ENCODE data around the gene SLBP. TPM values are rescaled to one million over a fixed set of nuclear protein-coding genes. Genes with fewer than 3 reads are reported as not detected.

The SLBP gene
- total and polyA plus RNA-seq, 10 of the 15 experiments (the other 5 are each of a cell fraction or from before 2014, with no cell fraction given) = 94.4 to 278 (median 158) TPM

GRCh38 chr4:1660948-1661677 lies 51.0 kb downstream of the SLBP start:
- no peak overlapping the region for H3K4me2 ChIP-seq (ENCODE audit: control insufficient read depth, insufficient read depth)
- no peak overlapping the region for H2AFZ ChIP-seq (ENCODE audit: control insufficient read depth, low read depth, low read length)
- H3K9me3 ChIP-seq (replicated peaks; ENCODE audit: control insufficient read depth, insufficient read depth, low read length) = no peaks in the 10 kb centered on the region
- intact Hi-C loops (cut with micrococcal nuclease; ENCODE audit: unreplicated experiment) (no loop called here), in situ Hi-C loops (cut with MboI) (no loop called here)
- H3K4me1 ChIP-seq (ENCODE audit: control insufficient read depth, insufficient read depth, low read length) = no peaks in the 10 kb centered on the region
- no peak for ATAC-seq
- no peaks in the 10 kb centered on the region for H3K36me3 ChIP-seq (ENCODE audit: control insufficient read depth in 2 of 2, insufficient read depth in 2 of 2, low read length in 1 of 2)
- H3K9ac ChIP-seq (ENCODE audit: control insufficient read depth, insufficient read depth, low read length) = no peak overlapping the region
- H3K4me3 ChIP-seq = no peak overlapping the region
- SMC1A ChIA-PET (ENCODE audit: uncharacterized antibody, unreplicated experiment) = no interaction called here
- POLR2A ChIA-PET = interaction anchor here (0.6 kb wide), 1 partner anchor 14 kb away, joined by 3 read pairs; no protein-coding TSS in a partner anchor
- WGBS (ENCODE audit: insufficient coverage, insufficient replicate concordance, low lambda C conversion rate, missing lambda C conversion rate) = 68% methylated on average over 25 of the region's 25 CpGs
- no TSS peak for BruUV-seq (replicated peaks)
- H3K79me2 ChIP-seq (ENCODE audit: control insufficient read depth, insufficient read depth, low read length) = no peaks in the 10 kb centered on the region
- H4K20me1 ChIP-seq (ENCODE audit: control insufficient read depth, insufficient read depth) = no peaks in the 10 kb centered on the region
- no peak for DNase-seq (ENCODE audit: low read depth, low spot score)
- no peak for TF ChIP-seq MEF2B (IDR thresholded peaks at IDR 0.05; ENCODE audit: partially characterized antibody, poor library complexity, severe bottlenecking)
- no peak for TF ChIP-seq SMAD1 (IDR thresholded peaks at IDR 0.05; ENCODE audit: low read depth, partially characterized antibody)
- TF ChIP-seq SREBF1 (IDR thresholded peaks at IDR 0.05; ENCODE audit: low read length) = no peak
- no peak for TF ChIP-seq STAT3 (IDR thresholded peaks at IDR 0.05; ENCODE audit: low read depth, low read length)
- no peak for TF ChIP-seq POLR2A (IDR thresholded peaks at IDR 0.05; ENCODE audit: low read depth, low read length)
- TF ChIP-seq DPF2 (IDR thresholded peaks at IDR 0.05) = no peak
- no peak for TF ChIP-seq CREM (IDR thresholded peaks at IDR 0.05; ENCODE audit: low read depth)
- no peak for TF ChIP-seq SMARCA5 (IDR thresholded peaks at IDR 0.05)
- no peak for TF ChIP-seq CBFB (IDR thresholded peaks at IDR 0.05; ENCODE audit: low read depth)
- TF ChIP-seq POLR2AphosphoS2 (IDR thresholded peaks at IDR 0.05; ENCODE audit: low read depth, low read length) = no peak
- no peak for TF ChIP-seq FOS (IDR thresholded peaks at IDR 0.05; ENCODE audit: borderline replicate concordance, extremely low read depth, insufficient read length)
- TF ChIP-seq, protein P1, sequence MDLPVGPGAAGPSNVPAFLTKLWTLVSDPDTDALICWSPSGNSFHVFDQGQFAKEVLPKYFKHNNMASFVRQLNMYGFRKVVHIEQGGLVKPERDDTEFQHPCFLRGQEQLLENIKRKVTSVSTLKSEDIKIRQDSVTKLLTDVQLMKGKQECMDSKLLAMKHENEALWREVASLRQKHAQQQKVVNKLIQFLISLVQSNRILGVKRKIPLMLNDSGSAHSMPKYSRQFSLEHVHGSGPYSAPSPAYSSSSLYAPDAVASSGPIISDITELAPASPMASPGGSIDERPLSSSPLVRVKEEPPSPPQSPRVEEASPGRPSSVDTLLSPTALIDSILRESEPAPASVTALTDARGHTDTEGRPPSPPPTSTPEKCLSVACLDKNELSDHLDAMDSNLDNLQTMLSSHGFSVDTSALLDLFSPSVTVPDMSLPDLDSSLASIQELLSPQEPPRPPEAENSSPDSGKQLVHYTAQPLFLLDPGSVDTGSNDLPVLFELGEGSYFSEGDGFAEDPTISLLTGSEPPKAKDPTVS (IDR thresholded peaks at IDR 0.05; ENCODE audit: low read depth, low read length) = no peak
- TF ChIP-seq KAT2A (conservative IDR thresholded peaks at IDR 0.05; ENCODE audit: control insufficient read depth, low read depth, low read length) = no peak
- TF ChIP-seq, protein P2, sequence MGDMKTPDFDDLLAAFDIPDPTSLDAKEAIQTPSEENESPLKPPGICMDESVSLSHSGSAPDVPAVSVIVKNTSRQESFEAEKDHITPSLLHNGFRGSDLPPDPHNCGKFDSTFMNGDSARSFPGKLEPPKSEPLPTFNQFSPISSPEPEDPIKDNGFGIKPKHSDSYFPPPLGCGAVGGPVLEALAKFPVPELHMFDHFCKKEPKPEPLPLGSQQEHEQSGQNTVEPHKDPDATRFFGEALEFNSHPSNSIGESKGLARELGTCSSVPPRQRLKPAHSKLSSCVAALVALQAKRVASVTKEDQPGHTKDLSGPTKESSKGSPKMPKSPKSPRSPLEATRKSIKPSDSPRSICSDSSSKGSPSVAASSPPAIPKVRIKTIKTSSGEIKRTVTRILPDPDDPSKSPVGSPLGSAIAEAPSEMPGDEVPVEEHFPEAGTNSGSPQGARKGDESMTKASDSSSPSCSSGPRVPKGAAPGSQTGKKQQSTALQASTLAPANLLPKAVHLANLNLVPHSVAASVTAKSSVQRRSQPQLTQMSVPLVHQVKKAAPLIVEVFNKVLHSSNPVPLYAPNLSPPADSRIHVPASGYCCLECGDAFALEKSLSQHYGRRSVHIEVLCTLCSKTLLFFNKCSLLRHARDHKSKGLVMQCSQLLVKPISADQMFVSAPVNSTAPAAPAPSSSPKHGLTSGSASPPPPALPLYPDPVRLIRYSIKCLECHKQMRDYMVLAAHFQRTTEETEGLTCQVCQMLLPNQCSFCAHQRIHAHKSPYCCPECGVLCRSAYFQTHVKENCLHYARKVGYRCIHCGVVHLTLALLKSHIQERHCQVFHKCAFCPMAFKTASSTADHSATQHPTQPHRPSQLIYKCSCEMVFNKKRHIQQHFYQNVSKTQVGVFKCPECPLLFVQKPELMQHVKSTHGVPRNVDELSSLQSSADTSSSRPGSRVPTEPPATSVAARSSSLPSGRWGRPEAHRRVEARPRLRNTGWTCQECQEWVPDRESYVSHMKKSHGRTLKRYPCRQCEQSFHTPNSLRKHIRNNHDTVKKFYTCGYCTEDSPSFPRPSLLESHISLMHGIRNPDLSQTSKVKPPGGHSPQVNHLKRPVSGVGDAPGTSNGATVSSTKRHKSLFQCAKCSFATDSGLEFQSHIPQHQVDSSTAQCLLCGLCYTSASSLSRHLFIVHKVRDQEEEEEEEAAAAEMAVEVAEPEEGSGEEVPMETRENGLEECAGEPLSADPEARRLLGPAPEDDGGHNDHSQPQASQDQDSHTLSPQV (IDR thresholded peaks at IDR 0.05) = no peak
- no peak for TF ChIP-seq NRF1 (conservative IDR thresholded peaks at IDR 0.05; ENCODE audit: low read depth, low read length)
- no peak for TF ChIP-seq IKZF1 (conservative IDR thresholded peaks at IDR 0.05)
- H3K27me3 ChIP-seq (replicated peaks in 1 of 2; ENCODE audit: control insufficient read depth in 2 of 2, insufficient read depth in 2 of 2, low read length in 1 of 2) = no peaks in the 10 kb centered on the region
- RAD21 ChIA-PET (ENCODE audit: unreplicated experiment) = interaction anchor here (0.6 kb wide), 1 partner anchor 134 kb away, joined by 3 read pairs; no protein-coding TSS in a partner anchor
- no peak overlapping the region for H3K27ac ChIP-seq (ENCODE audit: control insufficient read depth, insufficient read depth)
- CTCF ChIA-PET = no interaction called here
- no peak for FAIRE-seq

Data from GM12878 (cell line).